CD14-positive monocyte (primary cell): ENCODE data around the gene PRKAR1B. TPM values are rescaled to one million over a fixed set of nuclear protein-coding genes. Genes with fewer than 3 reads are reported as not detected.
A peak's percentile ranks its signal among the peaks of the same experiment; 100 is the strongest.

ENCODE experiments used
- DNase-seq, 3 donors: peaks; one replicate each; pipeline ENCODE4 v3.0.0-alpha.2; 2011 to 2022
- H2AFZ ChIP-seq: 2 replicates; pipeline ENCODE4 v1.6.0; 2012; ENCODE audit warnings: mild to moderate bottlenecking, low read depth, low read length, inconsistent platforms; ENCODE audit not compliant: insufficient read depth, poor library complexity, severe bottlenecking
- H3K27ac ChIP-seq, 2 donors: 1 replicate in 1 of 2; 2 replicates in 1 of 2; pipeline ENCODE4 v1.5.1; 2012 to 2013; ENCODE audit warnings: low read length in 2 of 2, control low read depth in 1 of 2, inconsistent platforms in 1 of 2, low read depth in 1 of 2, mild to moderate bottlenecking in 1 of 2
- H3K27me3 ChIP-seq, 2 donors: one replicate each; pipeline versions ENCODE4 v1.6.0 to v1.6.1; 2011 to 2013; ENCODE audit warnings: low read length in 2 of 2; ENCODE audit not compliant: control insufficient read depth in 2 of 2, insufficient read depth in 2 of 2
- H3K36me3 ChIP-seq, 2 donors: replicated peaks in 1 of 2; 1 replicate in 1 of 2; 2 replicates in 1 of 2; pipeline versions ENCODE4 v1.5.1 to v1.6.1; 2012 to 2013; ENCODE audit warnings: low read length in 2 of 2, control low read depth in 1 of 2, inconsistent platforms in 1 of 2, mild to moderate bottlenecking in 1 of 2; ENCODE audit not compliant: insufficient read depth in 2 of 2, control insufficient read depth in 1 of 2
- H3K4me1 ChIP-seq, 2 donors: 1 replicate in 1 of 2; 2 replicates in 1 of 2; pipeline versions ENCODE4 v1.5.1 to v1.6.1; 2012 to 2013; ENCODE audit warnings: low read length in 2 of 2, control low read depth in 1 of 2, inconsistent platforms in 1 of 2, mild to moderate bottlenecking in 1 of 2, moderate library complexity in 1 of 2; ENCODE audit not compliant: insufficient read depth in 2 of 2, control insufficient read depth in 1 of 2
- H3K4me2 ChIP-seq: replicated peaks from 2 replicates; pipeline ENCODE3; 2012; ENCODE audit warnings: low read length, moderate library complexity, mild to moderate bottlenecking; ENCODE audit not compliant: poor library complexity, severe bottlenecking; ENCODE audit errors: extremely low read depth
- H3K4me3 ChIP-seq, 3 experiments: fragments of 200-600 bp in 1 of 3; sonication (generic) in 1 of 3; replicated peaks in 1 of 3; 1 replicate in 2 of 3; 2 replicates in 1 of 3; pipeline ENCODE4 v1.5.1; 2011 to 2013; ENCODE audit warnings: low read length in 3 of 3, mild to moderate bottlenecking in 3 of 3, control low read depth in 2 of 3, low read depth in 2 of 3, inconsistent platforms in 1 of 3, moderate library complexity in 1 of 3
- H3K79me2 ChIP-seq: 2 replicates; pipeline ENCODE4 v1.6.0; 2012; ENCODE audit warnings: mild to moderate bottlenecking, control low read depth, inconsistent platforms, low read length, moderate library complexity; ENCODE audit not compliant: insufficient read depth
- H3K9ac ChIP-seq: 2 replicates; pipeline ENCODE4 v1.6.0; 2017; ENCODE audit warnings: low read length, mild to moderate bottlenecking; ENCODE audit not compliant: insufficient read depth, poor library complexity, severe bottlenecking
- H3K9me3 ChIP-seq, 2 donors: replicated peaks in 1 of 2; 1 replicate in 1 of 2; 2 replicates in 1 of 2; pipeline versions ENCODE4 v1.5.1 to v1.6.1; 2012 to 2013; ENCODE audit warnings: low read length in 2 of 2, control low read depth in 1 of 2; ENCODE audit not compliant: control insufficient read depth in 1 of 2, insufficient read depth in 1 of 2
- H4K20me1 ChIP-seq: 2 replicates; pipeline ENCODE4 v1.6.0; 2012; ENCODE audit warnings: mild to moderate bottlenecking, low read length, control low read depth, moderate library complexity; ENCODE audit not compliant: insufficient read depth
- H3K27ac Mint-ChIP-seq, 7 donors: one replicate each; pipeline ENCODE4 v1.8.0; 2020; ENCODE audit warnings: mild to moderate bottlenecking in 7 of 7, mixed read lengths in 7 of 7, moderate library complexity in 6 of 7, inconsistent platforms in 2 of 7
- H3K27me3 Mint-ChIP-seq, 3 donors: one replicate each; pipeline ENCODE4 v1.8.0; 2021 to 2022; ENCODE audit warnings: low read depth in 3 of 3, mild to moderate bottlenecking in 3 of 3, mixed read lengths in 3 of 3, moderate library complexity in 3 of 3, inconsistent platforms in 1 of 3
- H3K36me3 Mint-ChIP-seq, 2 donors: one replicate each; pipeline ENCODE4 v1.8.0; 2020; ENCODE audit warnings: mixed read lengths in 2 of 2, inconsistent platforms in 1 of 2, mild to moderate bottlenecking in 1 of 2
- H3K4me1 Mint-ChIP-seq: one replicate; pipeline ENCODE4 v1.8.0; 2020; ENCODE audit warnings: mild to moderate bottlenecking, mixed read lengths
- H3K4me3 Mint-ChIP-seq, 2 donors: one replicate each; pipeline ENCODE4 v1.8.0; 2020; ENCODE audit warnings: mild to moderate bottlenecking in 2 of 2, mixed read lengths in 2 of 2, moderate library complexity in 1 of 2
- H3K9me3 Mint-ChIP-seq, 7 donors: one replicate each; pipeline ENCODE4 v1.8.0; 2020 to 2022; ENCODE audit warnings: mixed read lengths in 7 of 7, mild to moderate bottlenecking in 6 of 7, moderate library complexity in 6 of 7, inconsistent platforms in 2 of 7
- CTCF ChIP-seq: fragments of 200-600 bp; IDR thresholded peaks from one replicate; pipeline ENCODE4 v1.8.0; 2022; ENCODE audit warnings: antibody characterized with exemption, mild to moderate bottlenecking
- WGBS: methylation state at CpG from one replicate; pipeline ENCODE4 v1.1.5; 2013; ENCODE audit warnings: missing lambda C conversion rate; ENCODE audit not compliant: insufficient coverage; 5-methylcytosine and 5-hydroxymethylcytosine counted together
- intact Hi-C, 2 donors: fragments of 100-400 bp; cut with micrococcal nuclease; formaldehyde crosslinking; loops; one replicate each; pipeline versions ENCODE4 v1.15.0 to v1.15.1; 2023
- polyA plus RNA-seq, 3 donors: library from polyadenylated mRNA; depleted of rRNA in 1 of 3; unstranded in 2 of 3; stranded (reverse) in 1 of 3; fragments of 300-500 nt in 2 of 3; fragments of >200 nt in 1 of 3; fragmentation: Illumina TruSeq in 2 of 3; gene quantifications; 1 replicate in 2 of 3; 2 replicates in 1 of 3; pipeline ENCODE4 v1.2.3, GENCODE V29; 2012 to 2021

The PRKAR1B gene
- polyA plus RNA-seq, 3 donors, result 0.94 to 2.1 (median 1.1) TPM

GRCh38 chr7:534959-535358 lies 192.1 kb downstream of the PRKAR1B start:
- H4K20me1 ChIP-seq, result no peaks in the 10 kb centered on the region
- WGBS, result 93% methylated on average over 6 of the region's 10 CpGs
- intact Hi-C loops, result no loop called here

GRCh38 chr7:534075-534474 lies 193.0 kb downstream of the PRKAR1B start:
- Histone ChIP-seq H3K9ac (no peak overlapping the region), H3K4me1 (no peaks in the 10 kb centered on the region), H3K36me3 (no peaks in the 10 kb centered on the region), H2AFZ (no peak overlapping the region), H3K4me3 (no peak overlapping the region), H3K27ac (no peak overlapping the region), H4K20me1 (no peaks in the 10 kb centered on the region), H3K9me3 (peaks cover 0 to 5% of the 10 kb centered on the region in 2 donors), H3K4me2 (no peak overlapping the region), H3K79me2 (no peaks in the 10 kb centered on the region), H3K27me3 (no peaks in the 10 kb centered on the region)
- no peaks in the 10 kb centered on the region for H3K36me3 Mint-ChIP-seq
- no peaks in the 10 kb centered on the region for H3K4me1 Mint-ChIP-seq
- WGBS, result 100% methylated on average over 6 of the region's 8 CpGs
- intact Hi-C loops, result no loop called here
- H3K9me3 Mint-ChIP-seq, result peaks cover 0 to 8% (median 0%) of the 10 kb centered on the region in 7 donors
- no peak overlapping the region for H3K4me3 Mint-ChIP-seq
- H3K27ac Mint-ChIP-seq, result no peak overlapping the region
- no peak for DNase-seq
- no peak for TF ChIP-seq CTCF
- H3K27me3 Mint-ChIP-seq, result peaks cover 10 to 17% (median 16%) of the 10 kb centered on the region in 3 donors

More at GRCh38 chr7:534959-535358, 192.1 kb downstream of the PRKAR1B start:
- H2AFZ ChIP-seq, result no peak overlapping the region
- no peaks in the 10 kb centered on the region for H3K36me3 Mint-ChIP-seq
- no peaks in the 10 kb centered on the region for H3K36me3 ChIP-seq
- no peaks in the 10 kb centered on the region for H3K27me3 ChIP-seq
- H3K79me2 ChIP-seq, result no peaks in the 10 kb centered on the region
- H3K27ac Mint-ChIP-seq, result peak overlapping the region in 1 of 7 donors; percentile 42
- H3K27me3 Mint-ChIP-seq, result peaks cover 9 to 17% (median 16%) of the 10 kb centered on the region in 3 donors
- H3K9me3 ChIP-seq, result peaks cover 0 to 5% of the 10 kb centered on the region in 2 donors
- H3K9me3 Mint-ChIP-seq, result peaks cover 0 to 8% (median 0%) of the 10 kb centered on the region in 7 donors
- H3K4me3 Mint-ChIP-seq, result no peak overlapping the region
- H3K4me3 ChIP-seq, result no peak overlapping the region
- H3K9ac ChIP-seq, result no peak overlapping the region
- H3K4me2 ChIP-seq, result no peak overlapping the region
- no peak overlapping the region for H3K27ac ChIP-seq
- H3K4me1 Mint-ChIP-seq, result no peaks in the 10 kb centered on the region
- no peak for DNase-seq
- no peaks in the 10 kb centered on the region for H3K4me1 ChIP-seq
- no peak for TF ChIP-seq CTCF
